ENCODE data around the gene SCNN1A. TPM values are rescaled to one million over a fixed set of nuclear protein-coding genes. Genes with fewer than 3 reads are reported as not detected.
A peak's percentile ranks its signal among the peaks of the same experiment; 100 is the strongest.

SCNN1A gene
- total and polyA plus RNA-seq, 2 of the 13 experiments (the other 11 are each of a cell fraction or from before 2014, with no cell fraction given): 1.5 to 14.6 TPM

DNA sequence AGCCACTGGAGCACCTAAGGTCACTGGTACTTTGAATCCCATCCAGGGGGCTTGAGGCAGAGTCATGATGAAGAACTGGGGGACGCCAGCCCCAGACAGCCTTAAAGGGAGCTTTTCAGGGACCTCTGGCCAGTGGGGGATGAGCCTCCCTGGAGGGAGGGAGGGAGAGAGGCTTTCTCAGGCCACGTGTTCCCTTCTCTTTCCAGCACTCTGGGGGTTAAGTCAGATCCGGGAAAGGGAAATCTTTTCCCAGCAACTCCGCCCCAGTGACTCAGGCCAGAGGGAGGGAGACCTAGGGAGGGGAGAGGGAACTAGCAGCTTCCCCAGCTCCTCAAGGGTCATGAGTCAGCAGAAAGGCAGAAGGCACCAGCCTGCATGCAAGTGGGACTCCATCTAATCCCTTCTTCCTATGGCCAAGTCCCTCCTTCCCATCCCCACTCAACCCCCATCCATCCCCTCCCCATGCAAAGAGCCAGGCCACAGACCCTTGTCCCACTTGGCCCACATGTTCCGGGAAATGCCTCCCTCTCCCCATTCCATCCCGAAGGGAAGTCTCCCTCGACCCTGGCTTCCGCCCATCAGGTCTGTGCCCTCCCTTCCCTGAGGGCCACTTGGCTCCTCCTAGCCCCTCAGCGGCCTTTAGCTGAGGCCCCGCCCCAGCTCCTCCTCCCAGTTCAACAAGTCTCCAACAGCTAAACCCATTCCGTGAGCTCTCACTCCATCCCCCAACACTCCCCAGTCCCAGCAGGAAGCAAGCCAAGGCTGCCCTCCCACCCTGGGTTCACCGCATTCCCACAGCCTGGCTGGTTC lies 39.1 kb downstream of the SCNN1A start (continued):
- TF ChIP-seq, protein P1, sequence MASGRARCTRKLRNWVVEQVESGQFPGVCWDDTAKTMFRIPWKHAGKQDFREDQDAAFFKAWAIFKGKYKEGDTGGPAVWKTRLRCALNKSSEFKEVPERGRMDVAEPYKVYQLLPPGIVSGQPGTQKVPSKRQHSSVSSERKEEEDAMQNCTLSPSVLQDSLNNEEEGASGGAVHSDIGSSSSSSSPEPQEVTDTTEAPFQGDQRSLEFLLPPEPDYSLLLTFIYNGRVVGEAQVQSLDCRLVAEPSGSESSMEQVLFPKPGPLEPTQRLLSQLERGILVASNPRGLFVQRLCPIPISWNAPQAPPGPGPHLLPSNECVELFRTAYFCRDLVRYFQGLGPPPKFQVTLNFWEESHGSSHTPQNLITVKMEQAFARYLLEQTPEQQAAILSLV (CRISPR knock-in tag; IDR thresholded peaks at IDR 0.05; ENCODE audit: borderline replicate concordance): peak; percentile 65; the same call in 1 of the 2 replicates
- TF ChIP-seq MXD4 (CRISPR knock-in tag; IDR thresholded peaks at IDR 0.05) (no peak), MAF1 (CRISPR knock-in tag; IDR thresholded peaks at IDR 0.05; ENCODE audit: borderline replicate concordance) (no peak; the same call in 1 of the 2 replicates), EP300 (IDR thresholded peaks at IDR 0.05; ENCODE audit: low read depth in 2 of 2, low read length in 2 of 2) (peak; percentile 1 to 70; a peak in 2 of 4 replicates), EP300 (CRISPR knock-in tag; IDR thresholded peaks at IDR 0.05; ENCODE audit: borderline replicate concordance) (peak; percentile 52; the same call in 1 of the 2 replicates), ZNF207 (IDR thresholded peaks at IDR 0.05; ENCODE audit: borderline replicate concordance) (no peak), ZMAT3 (CRISPR knock-in tag; conservative IDR thresholded peaks at IDR 0.05) (peak; percentile 68), NFE2 (CRISPR knock-in tag; IDR thresholded peaks at IDR 0.05) (peak; percentile 67; the same call in 1 of the 2 replicates), NONO (IDR thresholded peaks at IDR 0.05) (no peak), NONO (CRISPR knock-in tag; conservative IDR thresholded peaks at IDR 0.05) (0 out of 2 replicates have a peak, but pooled peaks have one; percentile 29), TBX2 (CRISPR knock-in tag; IDR thresholded peaks at IDR 0.05; ENCODE audit: borderline replicate concordance) (peak; percentile 74), GATAD1 (CRISPR knock-in tag; IDR thresholded peaks at IDR 0.05) (0 out of 2 replicates have a peak, but pooled peaks have one; percentile 10), SNAI1 (CRISPR knock-in tag; IDR thresholded peaks at IDR 0.05; ENCODE audit: borderline replicate concordance) (no peak), SSRP1 (CRISPR knock-in tag; IDR thresholded peaks at IDR 0.05) (peak; percentile 28; the same call in 1 of the 2 replicates), ZNF788 (CRISPR knock-in tag; IDR thresholded peaks at IDR 0.05; ENCODE audit: borderline replicate concordance) (no peak), MED13 (CRISPR knock-in tag; IDR thresholded peaks at IDR 0.05) (0 out of 2 replicates have a peak, but pooled peaks have one; percentile 7)
- TF ChIP-seq, protein P2, sequence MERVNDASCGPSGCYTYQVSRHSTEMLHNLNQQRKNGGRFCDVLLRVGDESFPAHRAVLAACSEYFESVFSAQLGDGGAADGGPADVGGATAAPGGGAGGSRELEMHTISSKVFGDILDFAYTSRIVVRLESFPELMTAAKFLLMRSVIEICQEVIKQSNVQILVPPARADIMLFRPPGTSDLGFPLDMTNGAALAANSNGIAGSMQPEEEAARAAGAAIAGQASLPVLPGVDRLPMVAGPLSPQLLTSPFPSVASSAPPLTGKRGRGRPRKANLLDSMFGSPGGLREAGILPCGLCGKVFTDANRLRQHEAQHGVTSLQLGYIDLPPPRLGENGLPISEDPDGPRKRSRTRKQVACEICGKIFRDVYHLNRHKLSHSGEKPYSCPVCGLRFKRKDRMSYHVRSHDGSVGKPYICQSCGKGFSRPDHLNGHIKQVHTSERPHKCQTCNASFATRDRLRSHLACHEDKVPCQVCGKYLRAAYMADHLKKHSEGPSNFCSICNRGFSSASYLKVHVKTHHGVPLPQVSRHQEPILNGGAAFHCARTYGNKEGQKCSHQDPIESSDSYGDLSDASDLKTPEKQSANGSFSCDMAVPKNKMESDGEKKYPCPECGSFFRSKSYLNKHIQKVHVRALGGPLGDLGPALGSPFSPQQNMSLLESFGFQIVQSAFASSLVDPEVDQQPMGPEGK (CRISPR knock-in tag; IDR thresholded peaks at IDR 0.05): peak; percentile 62
- TF ChIP-seq, protein P3, sequence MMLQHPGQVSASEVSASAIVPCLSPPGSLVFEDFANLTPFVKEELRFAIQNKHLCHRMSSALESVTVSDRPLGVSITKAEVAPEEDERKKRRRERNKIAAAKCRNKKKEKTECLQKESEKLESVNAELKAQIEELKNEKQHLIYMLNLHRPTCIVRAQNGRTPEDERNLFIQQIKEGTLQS (CRISPR knock-in tag; IDR thresholded peaks at IDR 0.05): 0 out of 2 replicates have a peak, but pooled peaks have one; percentile 43
- TF ChIP-seq, protein P4, sequence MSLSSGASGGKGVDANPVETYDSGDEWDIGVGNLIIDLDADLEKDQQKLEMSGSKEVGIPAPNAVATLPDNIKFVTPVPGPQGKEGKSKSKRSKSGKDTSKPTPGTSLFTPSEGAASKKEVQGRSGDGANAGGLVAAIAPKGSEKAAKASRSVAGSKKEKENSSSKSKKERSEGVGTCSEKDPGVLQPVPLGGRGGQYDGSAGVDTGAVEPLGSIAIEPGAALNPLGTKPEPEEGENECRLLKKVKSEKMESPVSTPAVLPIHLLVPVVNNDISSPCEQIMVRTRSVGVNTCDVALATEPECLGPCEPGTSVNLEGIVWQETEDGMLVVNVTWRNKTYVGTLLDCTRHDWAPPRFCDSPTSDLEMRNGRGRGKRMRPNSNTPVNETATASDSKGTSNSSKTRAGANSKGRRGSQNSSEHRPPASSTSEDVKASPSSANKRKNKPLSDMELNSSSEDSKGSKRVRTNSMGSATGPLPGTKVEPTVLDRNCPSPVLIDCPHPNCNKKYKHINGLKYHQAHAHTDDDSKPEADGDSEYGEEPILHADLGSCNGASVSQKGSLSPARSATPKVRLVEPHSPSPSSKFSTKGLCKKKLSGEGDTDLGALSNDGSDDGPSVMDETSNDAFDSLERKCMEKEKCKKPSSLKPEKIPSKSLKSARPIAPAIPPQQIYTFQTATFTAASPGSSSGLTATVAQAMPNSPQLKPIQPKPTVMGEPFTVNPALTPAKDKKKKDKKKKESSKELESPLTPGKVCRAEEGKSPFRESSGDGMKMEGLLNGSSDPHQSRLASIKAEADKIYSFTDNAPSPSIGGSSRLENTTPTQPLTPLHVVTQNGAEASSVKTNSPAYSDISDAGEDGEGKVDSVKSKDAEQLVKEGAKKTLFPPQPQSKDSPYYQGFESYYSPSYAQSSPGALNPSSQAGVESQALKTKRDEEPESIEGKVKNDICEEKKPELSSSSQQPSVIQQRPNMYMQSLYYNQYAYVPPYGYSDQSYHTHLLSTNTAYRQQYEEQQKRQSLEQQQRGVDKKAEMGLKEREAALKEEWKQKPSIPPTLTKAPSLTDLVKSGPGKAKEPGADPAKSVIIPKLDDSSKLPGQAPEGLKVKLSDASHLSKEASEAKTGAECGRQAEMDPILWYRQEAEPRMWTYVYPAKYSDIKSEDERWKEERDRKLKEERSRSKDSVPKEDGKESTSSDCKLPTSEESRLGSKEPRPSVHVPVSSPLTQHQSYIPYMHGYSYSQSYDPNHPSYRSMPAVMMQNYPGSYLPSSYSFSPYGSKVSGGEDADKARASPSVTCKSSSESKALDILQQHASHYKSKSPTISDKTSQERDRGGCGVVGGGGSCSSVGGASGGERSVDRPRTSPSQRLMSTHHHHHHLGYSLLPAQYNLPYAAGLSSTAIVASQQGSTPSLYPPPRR (CRISPR knock-in tag; IDR thresholded peaks at IDR 0.05; ENCODE audit: borderline replicate concordance): peak; percentile 69; the same call in 1 of the 2 replicates
- TF ChIP-seq, protein P5, sequence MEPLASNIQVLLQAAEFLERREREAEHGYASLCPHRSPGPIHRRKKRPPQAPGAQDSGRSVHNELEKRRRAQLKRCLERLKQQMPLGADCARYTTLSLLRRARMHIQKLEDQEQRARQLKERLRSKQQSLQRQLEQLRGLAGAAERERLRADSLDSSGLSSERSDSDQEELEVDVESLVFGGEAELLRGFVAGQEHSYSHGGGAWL (CRISPR knock-in tag; IDR thresholded peaks at IDR 0.05): 0 out of 2 replicates have a peak, but pooled peaks have one; percentile 52

Data from HepG2 (cell line).